Lower lobe of right lung (tissue), 2 donors: ENCODE results near the gene SOX5. TPM values are rescaled to one million over a fixed set of nuclear protein-coding genes. Genes with fewer than 3 reads are reported as not detected.

Experiments
- ATAC-seq, 2 donors: fragments of 200-7000 bp; cut with Tn5 transposase; one replicate each; pipeline ENCODE4 v1.9.1; 2020 to 2022; ENCODE audit warnings: mild to moderate bottlenecking in 2 of 2, moderate library complexity in 2 of 2
- DNase-seq: peaks from one replicate; pipeline ENCODE4 v3.0.0-alpha.2; 2020
- H3K27ac ChIP-seq: fragments of 200-600 bp; one replicate; pipeline ENCODE4 v1.8.0; 2022
- H3K27me3 ChIP-seq: fragments of 200-600 bp; one replicate; pipeline ENCODE4 v1.8.0; 2022; ENCODE audit warnings: low read depth
- H3K36me3 ChIP-seq: fragments of 200-600 bp; one replicate; pipeline ENCODE4 v1.8.0; 2022; ENCODE audit warnings: mild to moderate bottlenecking
- H3K4me1 ChIP-seq: fragments of 200-600 bp; one replicate; pipeline ENCODE4 v1.8.0; 2022
- H3K4me3 ChIP-seq: fragments of 200-600 bp; one replicate; pipeline ENCODE4 v1.8.0; 2022; ENCODE audit warnings: mild to moderate bottlenecking
- H3K9me3 ChIP-seq: fragments of 200-600 bp; one replicate; pipeline ENCODE4 v1.8.0; 2022
- intact Hi-C: fragments of 100-400 bp; cut with DNase I; formaldehyde crosslinking; loops from one replicate; pipeline ENCODE4 v1.11.0; 2022
- total RNA-seq: library from RNA; stranded (reverse); fragmentation: NEBNext Ultra II Directional; extraction: Animal tissue kit (Norgen Biotek cat#: 25700); gene quantifications from one replicate; pipeline ENCODE4 v1.2.1, GENCODE V29; 2021
- TF ChIP-seq, protein P1 (sequence below): fragments of 200-600 bp; IDR thresholded peaks from one replicate; pipeline ENCODE4 v1.8.0; 2022; ENCODE audit warnings: antibody characterized with exemption, mild to moderate bottlenecking
- donor health status: DM: no; HTN: yes; CAD: no; lungs with severe emphysema.

The SOX5 gene
- total RNA-seq, 1 donor from 2014 or later: 14.0 TPM

DNA sequence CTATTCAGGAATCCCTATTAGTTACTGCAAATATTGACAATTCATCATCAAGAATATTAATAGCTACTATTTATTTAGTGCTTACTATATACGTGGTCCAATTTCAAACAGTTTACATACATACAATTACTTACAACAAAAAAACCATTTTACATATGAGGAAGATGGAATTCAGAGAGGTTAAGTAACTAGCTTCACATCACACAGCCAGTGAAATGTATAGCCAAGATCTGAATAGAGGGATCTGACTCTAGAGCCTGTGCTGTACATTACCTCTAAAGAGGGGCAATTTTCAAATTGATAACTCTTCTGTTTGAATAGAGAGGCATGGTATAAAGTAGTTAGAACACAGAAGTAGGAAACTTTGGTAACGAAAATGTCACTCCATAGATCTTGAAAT, 18.3 kb downstream of the SOX5 start:
- no peak overlapping the region for H3K4me3 ChIP-seq
- intact Hi-C loops: no loop called here
- H3K4me1 ChIP-seq: no peaks in the 10 kb centered on the region
- ATAC-seq: no peak
- H3K27ac ChIP-seq: no peak overlapping the region
- TF ChIP-seq, protein P1, sequence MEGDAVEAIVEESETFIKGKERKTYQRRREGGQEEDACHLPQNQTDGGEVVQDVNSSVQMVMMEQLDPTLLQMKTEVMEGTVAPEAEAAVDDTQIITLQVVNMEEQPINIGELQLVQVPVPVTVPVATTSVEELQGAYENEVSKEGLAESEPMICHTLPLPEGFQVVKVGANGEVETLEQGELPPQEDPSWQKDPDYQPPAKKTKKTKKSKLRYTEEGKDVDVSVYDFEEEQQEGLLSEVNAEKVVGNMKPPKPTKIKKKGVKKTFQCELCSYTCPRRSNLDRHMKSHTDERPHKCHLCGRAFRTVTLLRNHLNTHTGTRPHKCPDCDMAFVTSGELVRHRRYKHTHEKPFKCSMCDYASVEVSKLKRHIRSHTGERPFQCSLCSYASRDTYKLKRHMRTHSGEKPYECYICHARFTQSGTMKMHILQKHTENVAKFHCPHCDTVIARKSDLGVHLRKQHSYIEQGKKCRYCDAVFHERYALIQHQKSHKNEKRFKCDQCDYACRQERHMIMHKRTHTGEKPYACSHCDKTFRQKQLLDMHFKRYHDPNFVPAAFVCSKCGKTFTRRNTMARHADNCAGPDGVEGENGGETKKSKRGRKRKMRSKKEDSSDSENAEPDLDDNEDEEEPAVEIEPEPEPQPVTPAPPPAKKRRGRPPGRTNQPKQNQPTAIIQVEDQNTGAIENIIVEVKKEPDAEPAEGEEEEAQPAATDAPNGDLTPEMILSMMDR: no peak
- no peaks in the 10 kb centered on the region for H3K27me3 ChIP-seq
- no peaks in the 10 kb centered on the region for H3K9me3 ChIP-seq
- DNase-seq: no peak
- no peaks in the 10 kb centered on the region for H3K36me3 ChIP-seq

DNA sequence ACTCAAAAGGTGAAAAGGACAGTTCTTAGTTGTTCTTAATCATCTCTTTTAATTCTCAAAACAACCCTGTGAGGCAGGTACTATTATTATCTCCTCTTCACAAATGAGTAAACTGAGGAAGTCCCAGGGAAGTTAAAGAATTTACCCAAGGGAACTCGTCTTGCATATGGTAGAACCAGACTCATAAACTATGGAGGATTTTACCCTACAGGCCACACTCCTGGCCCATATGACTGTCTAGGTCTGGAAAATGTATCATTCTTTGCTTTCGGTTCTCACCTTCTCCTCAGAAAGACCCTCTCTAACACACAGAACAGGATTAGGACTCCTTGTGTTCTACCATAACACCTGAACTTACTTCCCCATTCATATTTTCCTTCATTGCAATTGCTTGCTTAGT, 18.9 kb downstream of the SOX5 start:
- intact Hi-C loops: no loop called here
- Histone ChIP-seq H3K4me3 (no peak overlapping the region), H3K9me3 (no peaks in the 10 kb centered on the region), H3K4me1 (no peaks in the 10 kb centered on the region), H3K36me3 (no peaks in the 10 kb centered on the region), H3K27ac (no peak overlapping the region), H3K27me3 (no peaks in the 10 kb centered on the region)
- ATAC-seq: no peak
- no peak for DNase-seq
- TF ChIP-seq, protein P1: no peak

DNA sequence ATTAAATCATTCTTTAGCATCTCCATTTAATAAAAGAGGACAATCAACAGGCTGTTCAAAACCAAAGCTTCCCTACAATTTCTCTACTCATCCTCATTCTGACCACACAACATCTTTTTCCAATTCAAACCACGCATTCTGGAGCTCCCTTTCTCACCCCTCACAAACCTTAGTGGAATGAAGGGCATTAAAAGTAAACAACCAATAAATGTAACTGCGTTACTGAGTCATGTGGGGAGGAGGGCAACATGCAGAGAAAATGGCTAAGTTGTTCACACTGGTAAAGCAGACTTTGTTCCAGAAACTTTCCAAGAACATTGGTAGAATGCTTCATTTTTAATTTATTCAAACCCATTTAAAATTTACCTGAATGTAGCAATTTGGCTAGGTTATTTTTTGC, 19.6 kb downstream of the SOX5 start:
- H3K4me1 ChIP-seq: no peaks in the 10 kb centered on the region
- H3K27ac ChIP-seq: no peak overlapping the region
- ATAC-seq (no peak), DNase-seq (no peak)
- intact Hi-C loops: no loop called here
- TF ChIP-seq, protein P1: no peak
- H3K27me3 ChIP-seq: no peaks in the 10 kb centered on the region
- H3K4me3 ChIP-seq: no peak overlapping the region
- H3K9me3 ChIP-seq: no peaks in the 10 kb centered on the region
- no peaks in the 10 kb centered on the region for H3K36me3 ChIP-seq

GRCh38 chr12:23927907-23928306, 21.6 kb downstream of the SOX5 start:
- Histone ChIP-seq H3K27ac (no peak overlapping the region), H3K27me3 (no peaks in the 10 kb centered on the region), H3K4me1 (no peaks in the 10 kb centered on the region), H3K4me3 (no peak overlapping the region), H3K36me3 (no peaks in the 10 kb centered on the region), H3K9me3 (no peaks in the 10 kb centered on the region)
- intact Hi-C loops: no loop called here
- ATAC-seq: no peak
- DNase-seq: no peak
- TF ChIP-seq, protein P1: no peak

- intact Hi-C loops: no loop called here
- no peaks in the 10 kb centered on the region for H3K4me1 ChIP-seq
- H3K27me3 ChIP-seq: no peaks in the 10 kb centered on the region
- DNase-seq (no peak), ATAC-seq (no peak)
- no peak overlapping the region for H3K4me3 ChIP-seq
- no peaks in the 10 kb centered on the region for H3K9me3 ChIP-seq
- H3K27ac ChIP-seq: no peak overlapping the region
- TF ChIP-seq, protein P1: no peak
- H3K36me3 ChIP-seq: no peaks in the 10 kb centered on the region
These were observed 28.2 kb downstream of the SOX5 start for GRCh38 chr12:23921099-23921856.
